ENCODE results near the gene GALNT17.

GALNT17 gene

GRCh38 chr7:71229699-71230098, 97.8 kb downstream of the GALNT17 start:
- no peak for TF ChIP-seq CTCF (IDR thresholded peaks at IDR 0.05; ENCODE audit: extremely low read depth, missing control alignments)
- DNase-seq (ENCODE audit: low spot score) = no peak

- no peak for DNase-seq (ENCODE audit: low spot score)
- no peak for TF ChIP-seq CTCF (IDR thresholded peaks at IDR 0.05; ENCODE audit: extremely low read depth, missing control alignments)
These were observed 103.3 kb downstream of the GALNT17 start for GRCh38 chr7:71235253-71235652.

- no peak for DNase-seq (ENCODE audit: low spot score)
These were observed 104.5 kb downstream of the GALNT17 start for GRCh38 chr7:71236230-71237105.

GRCh38 chr7:71237945-71238344, 106.0 kb downstream of the GALNT17 start:
- DNase-seq (ENCODE audit: low spot score) = no peak
- no peak for TF ChIP-seq CTCF (IDR thresholded peaks at IDR 0.05; ENCODE audit: extremely low read depth, missing control alignments)

More at GRCh38 chr7:71236230-71237105, 104.5 kb downstream of the GALNT17 start:
- TF ChIP-seq CTCF (IDR thresholded peaks at IDR 0.05; ENCODE audit: extremely low read depth, missing control alignments) = no peak

- TF ChIP-seq CTCF (IDR thresholded peaks at IDR 0.05; ENCODE audit: extremely low read depth, missing control alignments) = no peak
- no peak for DNase-seq (ENCODE audit: low spot score)
These were observed 106.8 kb downstream of the GALNT17 start for GRCh38 chr7:71238581-71239295.

- TF ChIP-seq CTCF (IDR thresholded peaks at IDR 0.05; ENCODE audit: extremely low read depth, missing control alignments) = no peak
These were observed 107.8 kb downstream of the GALNT17 start for GRCh38 chr7:71239586-71240268.

More at GRCh38 chr7:71239586-71240268, 107.8 kb downstream of the GALNT17 start:
- DNase-seq (ENCODE audit: low spot score) = no peak

All from GM20000 (cell line).